ENCODE measurements around the gene ACAA2.
A peak's percentile ranks its signal among the peaks of the same experiment; 100 is the strongest.

The ACAA2 gene

DNA sequence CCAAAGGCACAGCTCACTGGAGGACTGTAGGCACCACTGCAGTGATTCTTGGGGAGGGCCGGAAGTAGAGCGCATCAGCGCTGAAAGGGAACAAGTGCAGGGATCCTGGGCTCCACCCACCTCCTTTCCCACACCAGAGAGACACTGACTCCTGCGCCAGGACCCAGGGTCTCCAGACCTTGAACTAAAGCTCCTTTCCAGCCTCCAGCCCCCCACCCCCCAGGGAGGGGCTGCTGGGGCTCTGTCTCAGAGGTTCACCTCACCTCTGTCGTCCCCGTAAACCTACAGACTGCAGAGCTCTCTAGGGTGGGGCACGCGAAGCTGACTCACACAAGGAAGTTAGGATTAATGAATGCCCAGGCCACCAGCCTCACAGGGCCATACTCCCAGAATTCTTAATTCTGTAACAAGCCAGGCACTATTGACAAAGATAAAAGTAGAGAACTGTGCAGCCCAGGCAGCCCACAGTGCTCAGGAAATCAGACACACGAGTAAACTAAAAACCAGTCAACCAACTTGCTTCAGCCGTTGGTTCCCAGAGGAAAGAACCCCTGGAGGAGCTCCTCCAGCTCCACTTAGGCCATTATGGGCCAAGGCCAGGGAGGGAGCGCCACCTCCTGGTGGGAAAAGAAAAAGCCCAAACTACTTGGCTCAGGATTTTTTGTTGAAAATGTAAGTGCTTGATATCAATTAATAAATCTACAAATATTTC, 45.1 kb upstream of the ACAA2 start:
- CTCF ChIA-PET = interaction anchor here (0.5 to 2.0 kb wide), 14 partner anchors 8 to 411 kb away, joined by 3 to 10 read pairs (median 3); no protein-coding TSS in a partner anchor
- POLR2A ChIA-PET = interaction anchor here (1.0 kb wide), 1 partner anchor 45 kb away, joined by 3 read pairs; no protein-coding TSS in a partner anchor
- no peak for TF ChIP-seq SP1 (IDR thresholded peaks at IDR 0.05)
- TF ChIP-seq, protein P1, sequence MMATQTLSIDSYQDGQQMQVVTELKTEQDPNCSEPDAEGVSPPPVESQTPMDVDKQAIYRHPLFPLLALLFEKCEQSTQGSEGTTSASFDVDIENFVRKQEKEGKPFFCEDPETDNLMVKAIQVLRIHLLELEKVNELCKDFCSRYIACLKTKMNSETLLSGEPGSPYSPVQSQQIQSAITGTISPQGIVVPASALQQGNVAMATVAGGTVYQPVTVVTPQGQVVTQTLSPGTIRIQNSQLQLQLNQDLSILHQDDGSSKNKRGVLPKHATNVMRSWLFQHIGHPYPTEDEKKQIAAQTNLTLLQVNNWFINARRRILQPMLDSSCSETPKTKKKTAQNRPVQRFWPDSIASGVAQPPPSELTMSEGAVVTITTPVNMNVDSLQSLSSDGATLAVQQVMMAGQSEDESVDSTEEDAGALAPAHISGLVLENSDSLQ (IDR thresholded peaks at IDR 0.05) = no peak
- TF ChIP-seq CTBP1 (IDR thresholded peaks at IDR 0.05; ENCODE audit: borderline replicate concordance) = no peak
- TF ChIP-seq FOXA1 (IDR thresholded peaks at IDR 0.05) = no peak
- TF ChIP-seq ZNF384 (IDR thresholded peaks at IDR 0.05) = no peak
- no peak for TF ChIP-seq ELF4 (IDR thresholded peaks at IDR 0.05)
- no peak for TF ChIP-seq NFRKB (IDR thresholded peaks at IDR 0.05)
- TF ChIP-seq L3MBTL2 (conservative IDR thresholded peaks at IDR 0.05) = no peak
- no peak for TF ChIP-seq HDGF (IDR thresholded peaks at IDR 0.05; ENCODE audit: borderline replicate concordance)
- no peak for TF ChIP-seq SUZ12 (IDR thresholded peaks at IDR 0.05)
- no peak for TF ChIP-seq FOXK2 (IDR thresholded peaks at IDR 0.05)
- no peak for TF ChIP-seq FOXM1 (IDR thresholded peaks at IDR 0.05; ENCODE audit: borderline replicate concordance)
- no peak for TF ChIP-seq LEF1 (IDR thresholded peaks at IDR 0.05; ENCODE audit: borderline replicate concordance)
- no peak for TF ChIP-seq TARDBP (IDR thresholded peaks at IDR 0.05)
- DNase-seq (ENCODE audit: extremely low spot score) = peak; percentile 68

DNA sequence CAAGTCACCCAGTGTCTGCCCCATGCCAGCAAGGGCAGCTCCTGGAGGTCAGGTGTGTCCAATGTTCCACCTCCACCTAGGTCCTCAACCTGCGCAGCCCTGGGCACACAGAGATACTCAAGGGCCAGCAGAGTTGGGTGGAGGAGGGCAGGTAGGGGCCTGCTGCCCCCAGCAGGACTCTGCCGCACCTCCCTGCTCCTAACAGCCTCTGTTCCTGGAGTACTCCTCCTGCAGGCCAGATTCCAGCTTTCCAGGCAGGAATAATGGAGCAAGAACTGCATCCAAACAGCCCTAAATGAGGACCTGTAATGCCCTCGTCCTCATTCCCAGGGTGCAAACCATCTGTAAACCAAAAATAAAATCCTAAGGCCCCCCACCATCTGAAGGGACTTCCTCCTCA, 44.4 kb upstream of the ACAA2 start:
- DNase-seq (ENCODE audit: extremely low spot score) = no peak
- ChIA-PET CTCF (interaction anchor here (0.5 to 2.0 kb wide), 5 partner anchors 22 to 383 kb away, joined by 3 to 10 read pairs (median 4); no protein-coding TSS in a partner anchor), POLR2A (no interaction called here)
- TF ChIP-seq NFRKB (IDR thresholded peaks at IDR 0.05) (no peak), ELF4 (IDR thresholded peaks at IDR 0.05) (no peak), SUZ12 (IDR thresholded peaks at IDR 0.05) (no peak)

DNA sequence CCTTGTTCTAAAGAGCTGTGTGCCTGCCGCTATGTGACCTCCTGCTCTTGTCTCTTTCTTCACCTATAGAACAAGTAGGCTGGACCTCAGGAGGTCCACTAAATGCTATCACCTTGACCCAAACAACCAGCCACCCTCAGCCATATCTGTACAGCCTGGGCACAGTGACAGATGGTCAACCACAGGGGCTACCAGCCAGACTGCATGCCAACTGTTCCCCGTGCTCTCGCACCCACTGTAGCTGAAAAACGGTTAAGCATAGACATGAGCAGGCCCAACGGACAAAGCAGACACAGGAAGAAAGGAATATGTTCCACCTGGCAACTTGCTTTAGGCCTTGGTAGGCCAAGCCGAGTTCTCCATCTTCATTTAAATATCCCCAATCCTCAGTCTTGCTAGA, 43.2 kb upstream of the ACAA2 start:
- DNase-seq (ENCODE audit: extremely low spot score) = no peak
- POLR2A ChIA-PET = no interaction called here
- TF ChIP-seq LEF1 (IDR thresholded peaks at IDR 0.05; ENCODE audit: borderline replicate concordance) = no peak
- no peak for TF ChIP-seq TARDBP (IDR thresholded peaks at IDR 0.05)
- no peak for TF ChIP-seq HDGF (IDR thresholded peaks at IDR 0.05; ENCODE audit: borderline replicate concordance)
- TF ChIP-seq, protein P1 (IDR thresholded peaks at IDR 0.05) = no peak
- TF ChIP-seq NFRKB (IDR thresholded peaks at IDR 0.05) = no peak
- no peak for TF ChIP-seq CTBP1 (IDR thresholded peaks at IDR 0.05; ENCODE audit: borderline replicate concordance)
- TF ChIP-seq FOXM1 (IDR thresholded peaks at IDR 0.05; ENCODE audit: borderline replicate concordance) = no peak
- TF ChIP-seq FOXA1 (IDR thresholded peaks at IDR 0.05) = no peak
- TF ChIP-seq L3MBTL2 (conservative IDR thresholded peaks at IDR 0.05) = no peak
- TF ChIP-seq SUZ12 (IDR thresholded peaks at IDR 0.05) = no peak
- no peak for TF ChIP-seq ZNF384 (IDR thresholded peaks at IDR 0.05)
- TF ChIP-seq BHLHE40 (IDR thresholded peaks at IDR 0.05; ENCODE audit: borderline replicate concordance) = no peak
- no peak for TF ChIP-seq ARNT (IDR thresholded peaks at IDR 0.05)
- TF ChIP-seq SP1 (IDR thresholded peaks at IDR 0.05) = no peak
- no peak for TF ChIP-seq FOXK2 (IDR thresholded peaks at IDR 0.05)
- CTCF ChIA-PET = no interaction called here

DNA sequence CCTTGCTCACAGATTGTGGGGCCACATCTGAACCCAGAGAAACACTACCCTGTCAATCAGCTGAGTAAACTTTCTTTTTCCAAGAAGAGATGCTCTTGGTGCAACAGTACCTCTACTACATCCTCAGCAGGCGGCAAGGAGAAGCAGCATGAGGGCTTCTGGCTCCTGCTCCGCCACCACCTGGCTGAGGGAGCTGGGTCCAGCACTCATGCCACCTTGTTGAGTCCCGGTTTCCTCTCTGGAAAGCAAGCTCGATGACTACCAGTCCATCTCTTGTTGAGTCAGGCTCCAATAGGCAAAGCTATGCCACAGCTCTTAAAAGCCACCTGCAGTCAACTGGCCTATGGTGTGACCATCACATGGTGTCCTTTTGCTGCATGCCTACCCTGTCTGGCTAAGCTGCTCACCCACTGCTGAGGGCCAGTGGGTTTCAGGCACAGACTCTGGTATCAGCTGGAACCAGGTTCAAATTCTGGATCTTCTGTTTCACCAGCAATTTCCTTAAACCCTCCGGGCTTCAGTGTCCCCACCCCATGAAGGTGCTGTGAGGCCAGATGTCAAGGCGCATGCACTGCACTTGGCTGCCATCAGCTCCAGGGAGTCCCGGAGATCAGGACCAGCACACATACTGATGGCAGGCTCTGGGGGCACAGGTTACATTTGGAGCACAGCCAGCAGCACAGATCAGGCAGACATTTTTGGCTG, 42.5 kb upstream of the ACAA2 start:
- CTCF ChIA-PET = no interaction called here
- TF ChIP-seq TARDBP (IDR thresholded peaks at IDR 0.05) (no peak), CTBP1 (IDR thresholded peaks at IDR 0.05; ENCODE audit: borderline replicate concordance) (no peak), FOXM1 (IDR thresholded peaks at IDR 0.05; ENCODE audit: borderline replicate concordance) (no peak), L3MBTL2 (conservative IDR thresholded peaks at IDR 0.05) (no peak), ZNF384 (IDR thresholded peaks at IDR 0.05) (no peak), FOXK2 (IDR thresholded peaks at IDR 0.05) (no peak), BHLHE40 (IDR thresholded peaks at IDR 0.05; ENCODE audit: borderline replicate concordance) (no peak), NFRKB (IDR thresholded peaks at IDR 0.05) (no peak), SUZ12 (IDR thresholded peaks at IDR 0.05) (no peak), HDGF (IDR thresholded peaks at IDR 0.05; ENCODE audit: borderline replicate concordance) (no peak), LEF1 (IDR thresholded peaks at IDR 0.05; ENCODE audit: borderline replicate concordance) (no peak), SP1 (IDR thresholded peaks at IDR 0.05) (no peak), ARNT (IDR thresholded peaks at IDR 0.05) (no peak), FOXA1 (IDR thresholded peaks at IDR 0.05) (no peak), ELF4 (IDR thresholded peaks at IDR 0.05) (no peak)
- TF ChIP-seq, protein P1 (IDR thresholded peaks at IDR 0.05) = no peak
- POLR2A ChIA-PET = interaction anchor here (0.8 kb wide), 1 partner anchor 347 kb away, joined by 3 read pairs; no protein-coding TSS in a partner anchor
- no peak for DNase-seq (ENCODE audit: extremely low spot score)

DNA sequence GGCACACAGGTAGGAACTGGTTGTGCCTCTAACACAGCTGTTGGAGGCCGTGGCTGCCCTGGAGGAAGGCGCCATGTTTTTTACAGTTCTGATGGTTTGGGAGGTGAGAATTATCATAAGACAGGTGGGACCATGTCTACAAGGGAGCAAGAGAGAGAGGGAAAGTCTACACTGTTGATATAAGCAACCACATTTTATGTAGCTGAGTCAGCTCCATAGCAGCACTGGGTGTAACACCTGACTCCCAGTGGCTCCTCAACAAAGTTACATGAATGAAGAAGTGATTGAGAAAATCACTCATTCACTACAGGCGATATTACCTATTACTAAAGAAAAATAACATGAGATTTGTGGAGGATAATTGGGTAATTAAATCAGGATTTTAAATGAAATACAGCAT, 41.3 kb upstream of the ACAA2 start:
- no peak for DNase-seq (ENCODE audit: extremely low spot score)
- POLR2A ChIA-PET = no interaction called here
- CTCF ChIA-PET = no interaction called here
- TF ChIP-seq TARDBP (IDR thresholded peaks at IDR 0.05) (no peak), BHLHE40 (IDR thresholded peaks at IDR 0.05; ENCODE audit: borderline replicate concordance) (no peak), FOXA1 (IDR thresholded peaks at IDR 0.05) (no peak), ARNT (IDR thresholded peaks at IDR 0.05) (no peak), NFRKB (IDR thresholded peaks at IDR 0.05) (no peak), FOXM1 (IDR thresholded peaks at IDR 0.05; ENCODE audit: borderline replicate concordance) (no peak), ZNF384 (IDR thresholded peaks at IDR 0.05) (no peak), LEF1 (IDR thresholded peaks at IDR 0.05; ENCODE audit: borderline replicate concordance) (no peak), HDGF (IDR thresholded peaks at IDR 0.05; ENCODE audit: borderline replicate concordance) (no peak), FOXK2 (IDR thresholded peaks at IDR 0.05) (no peak), CTBP1 (IDR thresholded peaks at IDR 0.05; ENCODE audit: borderline replicate concordance) (no peak), SP1 (IDR thresholded peaks at IDR 0.05) (no peak), SUZ12 (IDR thresholded peaks at IDR 0.05) (no peak), ELF4 (IDR thresholded peaks at IDR 0.05) (no peak), L3MBTL2 (conservative IDR thresholded peaks at IDR 0.05) (no peak)
- TF ChIP-seq, protein P1 (IDR thresholded peaks at IDR 0.05) = no peak

All from HEK293T (cell line).